Measurements from ENCODE around the gene RBP3. TPM values are rescaled to one million over a fixed set of nuclear protein-coding genes. Genes with fewer than 3 reads are reported as not detected.

RBP3 gene
- total RNA-seq, 1 donor from 2014 or later: not detected

DNA sequence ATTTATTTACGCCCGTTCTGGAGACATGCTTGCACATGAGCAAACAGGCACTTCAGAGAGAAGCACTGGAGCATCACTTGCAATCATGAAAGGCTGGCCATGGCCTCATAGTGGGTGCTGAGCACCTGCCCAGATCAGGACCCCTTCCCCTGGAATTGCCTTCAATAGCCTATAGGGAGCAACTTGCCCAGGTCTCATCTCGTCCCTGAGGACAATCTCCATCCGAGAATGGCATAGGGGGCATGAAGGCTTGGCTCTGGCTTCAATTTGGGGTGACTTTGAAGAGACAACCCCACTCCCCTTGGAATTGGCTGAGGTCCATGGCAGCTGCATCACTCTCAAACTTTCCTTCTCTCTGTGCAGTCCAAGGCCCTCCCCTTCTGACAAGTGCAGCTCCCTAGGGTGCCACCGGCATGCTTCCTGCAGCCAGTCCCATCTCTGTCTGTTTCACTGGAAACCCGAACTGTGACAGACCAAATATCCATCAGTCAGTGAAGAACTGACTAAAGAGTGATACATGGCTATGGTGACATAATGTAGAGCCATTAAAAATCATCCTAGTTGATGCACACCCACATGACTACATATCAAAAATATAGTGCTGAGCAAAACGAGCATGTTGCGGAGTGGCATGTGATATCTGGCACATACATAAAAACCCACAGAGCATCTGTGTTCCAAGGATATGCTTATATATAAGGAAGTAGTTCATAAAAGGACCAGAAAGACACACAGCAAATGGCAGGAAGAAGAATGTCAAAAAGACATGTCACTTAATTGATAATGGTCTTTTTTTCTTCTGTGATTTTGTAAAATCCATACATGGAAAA lies 13.5 kb upstream of the RBP3 start:
- DNase-seq (ENCODE audit: low spot score in 2 of 2) (no peak), FAIRE-seq (no peak)

DNA sequence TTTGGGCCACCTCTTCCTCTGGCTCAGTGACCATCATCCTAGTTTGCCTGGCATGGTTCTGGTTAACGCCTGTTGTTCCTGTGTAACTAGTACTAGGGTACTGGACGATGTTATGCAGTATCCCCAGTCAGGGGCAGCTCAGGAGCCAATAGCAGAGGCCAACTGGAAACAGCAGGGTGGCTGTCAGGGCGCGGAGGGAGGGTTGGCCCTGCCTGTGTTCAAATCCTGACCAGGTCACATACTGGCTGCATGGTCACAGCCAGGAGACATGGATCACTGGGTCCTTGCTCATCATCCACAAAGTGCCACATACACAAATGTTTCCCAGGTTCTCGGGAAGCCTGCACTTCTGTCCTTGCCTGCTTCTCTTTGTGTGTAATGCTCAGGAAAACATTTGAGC lies 12.3 kb upstream of the RBP3 start:
- no peak for FAIRE-seq
- no peak for DNase-seq (ENCODE audit: low spot score in 2 of 2)

DNA sequence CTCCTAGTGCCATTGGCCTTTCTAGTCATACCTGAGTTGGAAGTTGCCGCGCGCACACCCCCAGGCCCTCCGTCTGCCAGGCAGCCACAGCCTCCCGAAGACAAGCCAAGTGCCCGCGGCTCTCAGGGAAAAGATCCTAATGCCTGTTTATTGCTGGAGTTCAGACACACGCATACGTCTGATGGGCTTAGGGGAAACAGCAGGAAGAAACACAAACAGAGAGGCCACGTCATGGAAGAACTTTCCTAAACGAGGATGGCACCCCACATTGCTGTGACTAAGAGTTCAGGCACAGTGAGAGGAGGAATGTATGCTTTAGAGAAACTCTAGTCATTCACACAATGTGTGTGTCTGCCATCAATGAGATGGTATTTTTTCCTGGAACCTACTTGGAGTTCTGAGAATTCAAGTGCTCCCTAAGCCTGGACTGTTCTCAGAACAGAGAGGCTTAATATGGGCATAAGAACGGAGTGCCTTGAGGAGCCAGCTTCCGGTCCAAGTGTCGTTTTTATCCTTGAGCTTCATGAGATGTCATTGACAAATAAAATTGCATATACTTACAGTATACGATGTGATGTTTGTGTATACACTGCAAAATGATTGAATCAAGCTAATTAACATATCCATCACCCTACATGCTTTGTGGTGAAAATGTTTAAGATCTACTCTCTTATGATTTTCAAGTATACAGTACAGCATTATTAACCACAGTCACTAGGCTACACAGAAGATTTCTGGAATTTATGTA lies 11.6 kb upstream of the RBP3 start:
- no peak for DNase-seq (ENCODE audit: low spot score in 2 of 2)
- no peak for FAIRE-seq

DNA sequence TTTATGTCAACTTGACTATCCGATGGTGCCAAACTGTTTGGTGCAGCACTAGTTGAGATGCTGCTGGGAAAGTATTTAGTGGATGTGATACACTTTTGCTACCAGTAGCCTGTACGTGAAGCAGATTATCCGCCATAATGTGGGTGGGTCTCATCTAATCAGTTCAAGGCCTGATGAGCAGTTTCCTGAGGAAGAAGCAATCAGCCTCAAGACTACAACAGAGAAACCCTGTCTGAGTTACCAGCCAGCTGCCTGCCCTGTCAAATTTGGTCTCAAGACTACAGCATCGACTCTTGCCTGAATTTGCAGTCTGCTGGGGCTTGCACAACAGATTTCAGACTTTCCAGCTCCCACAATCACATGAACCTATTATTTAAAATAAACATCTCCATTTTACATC lies 10.9 kb upstream of the RBP3 start:
- no peak for DNase-seq (ENCODE audit: low spot score in 2 of 2)
- no peak for FAIRE-seq

DNA sequence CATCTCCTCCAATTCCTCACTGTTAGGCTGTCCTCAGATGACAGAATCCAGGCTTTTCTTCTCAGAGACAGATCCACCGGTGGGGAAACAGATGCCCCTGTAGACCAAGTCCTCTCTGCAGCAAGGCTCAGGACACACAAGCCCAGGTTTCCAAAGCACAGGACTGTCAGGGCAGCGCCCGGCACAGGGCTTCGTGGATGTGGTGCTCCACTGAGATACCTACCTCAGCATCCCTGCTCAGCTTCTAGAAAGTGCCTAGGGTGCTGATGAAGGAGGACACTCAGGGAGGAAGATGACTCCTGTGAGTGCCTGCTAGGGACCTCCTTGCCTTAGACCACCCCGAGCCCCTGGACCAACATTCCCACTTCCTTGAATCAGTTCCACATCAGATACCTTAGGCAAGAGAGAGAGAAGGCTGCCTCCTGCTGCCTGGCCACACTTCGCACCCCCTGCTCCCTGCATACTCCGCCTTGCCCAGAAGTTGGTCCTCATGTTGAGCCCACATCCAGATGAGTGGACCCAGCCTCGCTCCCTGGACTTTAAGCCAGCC lies 8.9 kb upstream of the RBP3 start:
- no peak for DNase-seq (ENCODE audit: low spot score in 2 of 2)

DNA sequence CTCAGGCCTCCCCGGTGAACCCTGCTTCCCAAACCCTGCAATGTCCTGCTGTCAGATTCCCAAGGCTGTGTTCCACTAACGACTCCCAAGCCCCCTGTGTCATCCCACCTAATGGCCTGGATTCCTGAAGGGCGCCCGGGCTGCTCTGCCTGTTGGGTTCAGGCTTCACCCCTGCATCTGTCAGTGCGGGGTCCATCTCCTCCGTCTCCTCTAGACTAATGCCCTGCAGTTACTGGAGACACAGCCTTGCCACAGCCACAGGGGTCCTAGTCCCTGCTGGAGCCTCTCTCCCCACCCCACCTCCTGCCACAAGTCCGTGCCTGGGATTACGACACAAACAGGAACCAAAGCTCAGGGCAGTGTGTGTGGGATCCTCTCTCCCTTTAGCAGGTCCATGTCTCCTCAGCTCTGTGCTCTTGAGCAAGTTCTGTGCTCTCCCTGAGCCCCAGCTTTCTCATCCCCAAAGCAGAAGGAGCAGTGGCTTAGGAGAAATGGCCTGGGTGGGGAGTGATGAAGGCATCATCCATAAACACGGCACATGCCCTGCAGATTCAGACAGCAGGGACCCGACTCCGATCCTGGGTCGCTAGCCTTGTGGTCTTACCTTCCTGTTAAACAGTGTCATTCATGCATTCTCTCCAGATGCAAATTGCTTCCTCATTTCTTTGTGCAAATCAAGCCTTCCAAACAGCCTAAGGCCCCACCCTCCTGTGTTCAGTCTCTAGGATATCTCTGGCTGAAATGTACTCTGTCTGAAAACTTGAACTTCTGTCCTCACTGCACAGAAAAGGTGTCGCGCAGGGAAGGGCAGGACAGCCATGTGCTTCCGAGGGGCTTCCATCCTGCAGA lies 8.2 kb upstream of the RBP3 start:
- DNase-seq (ENCODE audit: low spot score in 2 of 2): no peak
- FAIRE-seq: no peak

More for the DNA sequence above, 8.9 kb upstream of the RBP3 start:
- no peak for FAIRE-seq

DNA sequence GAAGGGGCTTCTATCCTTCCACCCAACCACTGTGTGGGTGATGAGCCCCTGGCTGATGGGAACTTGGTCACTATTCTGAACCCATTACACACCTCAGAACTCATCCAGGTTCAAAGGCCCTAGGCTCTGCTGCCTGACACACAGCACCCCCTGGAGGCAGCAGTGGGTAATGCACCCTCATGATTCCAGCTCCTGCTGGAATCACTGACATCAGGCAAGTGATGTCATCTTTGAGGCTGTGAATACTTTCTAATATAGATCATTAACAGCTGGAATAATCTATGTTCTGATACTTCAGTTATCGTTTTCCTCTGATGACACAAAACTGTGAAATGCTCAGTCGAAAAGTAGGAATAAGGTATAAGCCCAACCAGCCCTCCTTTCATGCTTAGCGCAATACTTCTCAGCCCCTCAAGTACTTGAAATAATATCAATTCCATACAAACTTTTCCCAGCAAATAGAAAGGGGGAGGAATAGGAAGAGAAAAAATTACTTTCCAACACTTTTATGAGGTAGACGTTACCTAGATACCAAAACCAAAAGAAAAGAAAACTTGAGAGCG lies 7.5 kb upstream of the RBP3 start:
- FAIRE-seq: no peak

DNA sequence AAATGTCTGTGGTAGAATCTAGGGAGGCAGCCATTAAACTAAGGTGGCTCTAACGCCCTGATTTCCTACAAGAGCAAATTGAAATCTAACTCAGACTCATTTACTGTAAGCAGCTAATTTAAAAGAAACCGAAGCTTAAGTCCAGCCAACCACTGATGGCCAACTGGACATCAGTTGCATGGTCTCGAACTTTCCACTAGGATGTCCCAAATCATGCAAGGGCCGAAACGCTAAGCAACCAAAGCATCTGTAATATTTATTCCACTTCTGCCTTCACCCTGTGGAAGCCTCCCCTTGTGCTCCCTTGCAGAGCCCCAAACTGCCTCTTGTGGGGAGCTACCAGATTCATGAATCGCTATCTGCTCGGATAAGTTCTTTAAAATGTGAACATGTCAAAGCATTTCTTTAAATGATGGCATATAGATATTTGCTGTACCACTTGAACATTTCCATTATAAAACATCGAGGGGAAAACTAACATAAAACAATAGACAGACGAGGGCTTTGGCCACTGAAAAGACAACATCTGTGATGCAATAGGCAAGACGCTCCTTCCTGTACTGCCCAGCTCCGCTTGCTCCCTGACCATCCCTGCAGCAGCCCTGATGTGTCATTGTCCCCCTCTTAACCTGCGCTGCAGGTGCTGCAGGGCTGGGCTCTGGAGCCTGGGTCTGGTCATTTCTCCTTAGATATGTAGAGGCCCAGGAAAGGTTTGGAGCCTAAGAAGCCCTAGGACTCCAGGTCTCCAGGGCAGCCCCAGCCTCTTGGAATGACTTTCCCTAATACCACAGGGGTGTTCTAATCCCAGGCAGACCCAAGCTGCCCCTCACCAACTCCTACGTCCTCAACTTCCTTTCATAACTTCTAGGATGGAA lies 2.9 kb upstream of the RBP3 start:
- no peak for FAIRE-seq
- DNase-seq (ENCODE audit: low spot score in 2 of 2): no peak

More for the DNA sequence above, 7.5 kb upstream of the RBP3 start:
- DNase-seq (ENCODE audit: low spot score in 2 of 2): peak in 1 of 2 donors; percentile 71

DNA sequence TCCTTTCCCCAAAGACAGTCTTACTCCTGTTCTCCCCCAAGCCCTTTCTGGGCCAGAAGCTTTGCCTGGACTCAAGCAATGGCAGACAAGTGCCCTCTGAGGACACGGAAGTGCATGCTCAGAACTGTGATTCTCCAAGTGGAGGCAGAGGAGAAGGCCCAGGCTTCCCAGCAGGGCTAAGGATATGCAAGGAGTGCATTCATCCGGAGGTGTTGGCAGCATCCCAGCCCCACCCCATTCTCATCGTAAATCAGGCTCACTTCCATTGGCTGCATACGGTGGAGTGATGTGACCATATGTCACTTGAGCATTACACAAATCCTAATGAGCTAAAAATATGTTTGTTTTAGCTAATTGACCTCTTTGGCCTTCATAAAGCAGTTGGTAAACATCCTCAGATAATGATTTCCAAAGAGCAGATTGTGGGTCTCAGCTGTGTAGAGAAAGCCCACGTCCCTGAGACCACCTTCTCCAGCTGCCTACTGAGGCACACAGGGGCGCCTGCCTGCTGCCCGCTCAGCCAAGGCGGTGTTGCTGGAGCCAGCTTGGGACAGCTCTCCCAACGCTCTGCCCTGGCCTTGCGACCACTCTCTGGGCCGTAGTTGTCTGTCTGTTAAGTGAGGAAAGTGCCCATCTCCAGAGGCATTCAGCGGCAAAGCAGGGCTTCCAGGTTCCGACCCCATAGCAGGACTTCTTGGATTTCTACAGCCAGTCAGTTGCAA lies 1.4 kb upstream of the RBP3 start:
- FAIRE-seq: no peak

DNA sequence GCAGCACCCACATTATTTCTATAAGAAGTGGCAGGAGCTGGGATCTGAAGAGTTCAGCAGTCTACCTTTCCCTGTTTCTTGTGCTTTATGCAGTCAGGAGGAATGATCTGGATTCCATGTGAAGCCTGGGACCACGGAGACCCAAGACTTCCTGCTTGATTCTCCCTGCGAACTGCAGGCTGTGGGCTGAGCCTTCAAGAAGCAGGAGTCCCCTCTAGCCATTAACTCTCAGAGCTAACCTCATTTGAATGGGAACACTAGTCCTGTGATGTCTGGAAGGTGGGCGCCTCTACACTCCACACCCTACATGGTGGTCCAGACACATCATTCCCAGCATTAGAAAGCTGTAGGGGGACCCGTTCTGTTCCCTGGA lies 874 bp upstream of the RBP3 start:
- no peak for DNase-seq (ENCODE audit: low spot score in 2 of 2)
- no peak for FAIRE-seq

More for the DNA sequence above, 1.4 kb upstream of the RBP3 start:
- no peak for DNase-seq (ENCODE audit: low spot score in 2 of 2)

DNA sequence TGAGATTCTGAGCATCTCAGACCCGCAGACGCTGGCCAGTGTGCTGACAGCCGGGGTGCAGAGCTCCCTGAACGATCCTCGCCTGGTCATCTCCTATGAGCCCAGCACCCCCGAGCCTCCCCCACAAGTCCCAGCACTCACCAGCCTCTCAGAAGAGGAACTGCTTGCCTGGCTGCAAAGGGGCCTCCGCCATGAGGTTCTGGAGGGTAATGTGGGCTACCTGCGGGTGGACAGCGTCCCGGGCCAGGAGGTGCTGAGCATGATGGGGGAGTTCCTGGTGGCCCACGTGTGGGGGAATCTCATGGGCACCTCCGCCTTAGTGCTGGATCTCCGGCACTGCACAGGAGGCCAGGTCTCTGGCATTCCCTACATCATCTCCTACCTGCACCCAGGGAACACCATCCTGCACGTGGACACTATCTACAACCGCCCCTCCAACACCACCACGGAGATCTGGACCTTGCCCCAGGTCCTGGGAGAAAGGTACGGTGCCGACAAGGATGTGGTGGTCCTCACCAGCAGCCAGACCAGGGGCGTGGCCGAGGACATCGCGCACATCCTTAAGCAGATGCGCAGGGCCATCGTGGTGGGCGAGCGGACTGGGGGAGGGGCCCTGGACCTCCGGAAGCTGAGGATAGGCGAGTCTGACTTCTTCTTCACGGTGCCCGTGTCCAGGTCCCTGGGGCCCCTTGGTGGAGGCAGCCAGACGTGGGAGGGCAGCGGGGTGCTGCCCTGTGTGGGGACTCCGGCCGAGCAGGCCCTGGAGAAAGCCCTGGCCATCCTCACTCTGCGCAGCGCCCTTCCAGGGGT lies 703 bp downstream of the RBP3 start:
- FAIRE-seq: no peak
- DNase-seq (ENCODE audit: low spot score in 2 of 2): no peak

DNA sequence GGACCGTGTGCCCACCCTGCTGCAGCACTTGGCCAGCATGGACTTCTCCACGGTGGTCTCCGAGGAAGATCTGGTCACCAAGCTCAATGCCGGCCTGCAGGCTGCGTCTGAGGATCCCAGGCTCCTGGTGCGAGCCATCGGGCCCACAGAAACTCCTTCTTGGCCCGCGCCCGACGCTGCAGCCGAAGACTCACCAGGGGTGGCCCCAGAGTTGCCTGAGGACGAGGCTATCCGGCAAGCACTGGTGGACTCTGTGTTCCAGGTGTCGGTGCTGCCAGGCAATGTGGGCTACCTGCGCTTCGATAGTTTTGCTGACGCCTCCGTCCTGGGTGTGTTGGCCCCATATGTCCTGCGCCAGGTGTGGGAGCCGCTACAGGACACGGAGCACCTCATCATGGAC lies 1.4 kb downstream of the RBP3 start:
- no peak for FAIRE-seq
- DNase-seq (ENCODE audit: low spot score in 2 of 2): no peak

DNA sequence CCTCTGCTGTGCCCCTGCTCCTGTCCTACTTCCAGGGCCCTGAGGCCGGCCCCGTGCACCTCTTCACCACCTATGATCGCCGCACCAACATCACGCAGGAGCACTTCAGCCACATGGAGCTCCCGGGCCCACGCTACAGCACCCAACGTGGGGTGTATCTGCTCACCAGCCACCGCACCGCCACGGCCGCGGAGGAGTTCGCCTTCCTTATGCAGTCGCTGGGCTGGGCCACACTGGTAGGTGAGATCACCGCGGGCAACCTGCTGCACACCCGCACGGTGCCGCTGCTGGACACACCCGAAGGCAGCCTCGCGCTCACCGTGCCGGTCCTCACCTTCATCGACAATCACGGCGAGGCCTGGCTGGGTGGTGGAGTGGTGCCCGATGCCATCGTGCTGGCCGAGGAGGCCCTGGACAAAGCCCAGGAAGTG lies 1.8 kb downstream of the RBP3 start:
- DNase-seq (ENCODE audit: low spot score in 2 of 2): no peak
- no peak for FAIRE-seq

DNA sequence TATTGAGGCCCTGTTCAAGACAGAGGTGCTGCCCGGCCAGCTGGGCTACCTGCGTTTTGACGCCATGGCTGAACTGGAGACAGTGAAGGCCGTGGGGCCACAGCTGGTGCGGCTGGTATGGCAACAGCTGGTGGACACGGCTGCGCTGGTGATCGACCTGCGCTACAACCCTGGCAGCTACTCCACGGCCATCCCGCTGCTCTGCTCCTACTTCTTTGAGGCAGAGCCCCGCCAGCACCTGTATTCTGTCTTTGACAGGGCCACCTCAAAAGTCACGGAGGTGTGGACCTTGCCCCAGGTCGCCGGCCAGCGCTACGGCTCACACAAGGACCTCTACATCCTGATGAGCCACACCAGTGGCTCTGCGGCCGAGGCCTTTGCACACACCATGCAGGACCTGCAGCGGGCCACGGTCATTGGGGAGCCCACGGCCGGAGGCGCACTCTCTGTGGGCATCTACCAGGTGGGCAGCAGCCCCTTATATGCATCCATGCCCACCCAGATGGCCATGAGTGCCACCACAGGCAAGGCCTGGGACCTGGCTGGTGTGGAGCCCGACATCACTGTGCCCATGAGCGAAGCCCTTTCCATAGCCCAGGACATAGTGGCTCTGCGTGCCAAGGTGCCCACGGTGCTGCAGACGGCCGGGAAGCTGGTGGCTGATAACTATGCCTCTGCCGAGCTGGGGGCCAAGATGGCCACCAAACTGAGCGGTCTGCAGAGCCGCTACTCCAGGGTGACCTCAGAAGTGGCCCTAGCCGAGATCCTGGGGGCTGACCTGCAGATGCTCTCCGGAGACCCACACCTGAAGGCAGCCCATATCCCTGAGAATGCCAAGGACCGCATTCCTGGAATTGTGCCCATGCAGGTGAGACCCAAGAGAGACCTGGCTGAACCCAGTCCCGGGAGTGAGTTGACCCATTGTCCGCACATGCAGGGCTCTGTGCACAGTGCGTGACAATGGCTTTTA lies 2.8 kb downstream of the RBP3 start:
- DNase-seq (ENCODE audit: low spot score in 2 of 2): no peak
- FAIRE-seq: no peak

DNA sequence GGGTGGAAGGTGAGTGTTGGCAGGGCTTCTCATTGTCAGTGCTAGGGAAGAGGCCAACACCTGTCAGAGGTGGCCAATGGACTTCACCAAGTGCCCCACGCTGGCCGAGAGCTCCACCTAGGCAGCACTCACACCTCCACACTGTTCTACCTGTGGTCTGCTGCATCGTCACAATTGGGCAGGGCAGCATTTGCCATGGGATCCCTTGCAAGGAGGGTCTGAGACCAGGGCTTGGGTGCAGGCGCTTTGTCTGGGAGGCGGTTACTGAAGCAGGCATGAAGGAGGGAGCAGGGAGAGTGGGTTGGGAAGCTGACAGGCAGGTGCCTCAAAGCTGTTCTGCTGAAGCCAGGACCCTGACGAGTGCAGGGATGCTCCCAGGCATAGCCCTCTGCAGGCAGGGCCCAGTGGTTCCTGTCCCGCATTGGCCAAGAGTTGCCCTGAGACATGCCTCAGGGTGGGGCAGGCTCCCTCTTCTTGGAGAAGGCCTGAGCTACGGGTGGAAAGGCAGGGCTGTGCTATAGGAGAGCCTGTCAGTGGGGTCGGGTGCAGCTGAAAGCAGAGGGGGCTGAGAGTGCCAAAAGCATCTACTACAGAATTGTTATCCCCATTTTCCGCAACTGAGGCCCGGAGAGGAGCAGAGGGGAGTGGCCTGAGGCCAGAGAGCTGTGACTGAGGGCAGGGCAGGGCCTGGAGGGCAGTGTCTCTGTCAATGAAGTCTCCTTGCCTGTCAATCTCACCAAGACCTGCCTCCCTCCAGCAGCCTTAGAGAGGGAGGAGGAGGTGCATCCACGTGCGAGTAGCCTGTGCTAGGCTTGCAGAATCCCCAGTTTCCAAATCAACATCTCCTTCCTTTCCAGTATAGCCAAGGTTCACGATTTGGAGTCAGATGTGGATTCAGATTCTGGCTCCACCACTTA lies 4.0 kb downstream of the RBP3 start:
- DNase-seq (ENCODE audit: low spot score in 2 of 2): no peak
- FAIRE-seq: no peak

DNA sequence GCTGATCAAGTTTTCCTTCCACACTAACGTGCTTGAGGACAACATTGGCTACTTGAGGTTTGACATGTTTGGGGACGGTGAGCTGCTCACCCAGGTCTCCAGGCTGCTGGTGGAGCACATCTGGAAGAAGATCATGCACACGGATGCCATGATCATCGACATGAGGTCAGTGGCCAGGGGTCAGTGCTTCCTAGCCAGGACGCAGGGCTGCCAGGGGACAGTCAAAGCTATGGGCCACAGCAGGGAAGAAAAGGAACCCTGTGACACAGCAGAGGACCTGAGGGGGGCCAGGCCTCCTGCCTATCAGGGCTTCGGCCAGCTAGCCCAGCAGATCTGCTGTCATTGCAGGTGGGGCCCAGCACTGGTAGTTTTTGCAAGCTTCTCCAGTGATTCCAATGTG lies 5.2 kb downstream of the RBP3 start:
- FAIRE-seq (no peak), DNase-seq (ENCODE audit: low spot score in 2 of 2) (no peak)

All from frontal cortex (tissue), 4 donors.